WTC11 (cell line): ENCODE data around the gene CRYBB2. TPM values are rescaled to one million over a fixed set of nuclear protein-coding genes. Genes with fewer than 3 reads are reported as not detected.

Experiments used
- ATAC-seq: fragments of 200-7000 bp; cut with Tn5 transposase; 2 replicates; pipeline ENCODE4 v1.10.0; 2021; ENCODE audit warnings: mild to moderate bottlenecking, moderate library complexity
- CTCF ChIA-PET: fragments of 300-600 bp; sonication (Branson Sonifier 250); formaldehyde crosslinking; loops from one replicate; lab custom pipeline; 2021; ENCODE audit warnings: antibody characterized with exemption; lab: Charles Lee
- POLR2A ChIA-PET: fragments of 350-600 bp; sonication (Branson Sonifier 250); formaldehyde crosslinking; loops from one replicate; lab custom pipeline; 2021; ENCODE audit warnings: antibody characterized with exemption; lab: Charles Lee
- DNase-seq: peaks from one replicate; pipeline ENCODE4 v3.0.0; 2021; ENCODE audit warnings: low spot score
- H3K27ac Mint-ChIP-seq: 2 replicates; pipeline ENCODE4 v1.8.0; 2021; ENCODE audit warnings: mixed read lengths
- H3K27me3 Mint-ChIP-seq: 2 replicates; pipeline ENCODE4 v1.8.0; 2021; ENCODE audit warnings: low read depth, mild to moderate bottlenecking, moderate library complexity, mixed read lengths
- H3K36me3 Mint-ChIP-seq: 2 replicates; pipeline ENCODE4 v1.8.0; 2021; ENCODE audit warnings: mixed read lengths
- H3K4me1 Mint-ChIP-seq: 2 replicates; pipeline ENCODE4 v1.8.0; 2022; ENCODE audit warnings: mixed read lengths
- H3K4me3 Mint-ChIP-seq: 2 replicates; pipeline ENCODE4 v1.8.0; 2021; ENCODE audit warnings: mild to moderate bottlenecking, moderate library complexity, mixed read lengths
- H3K9me3 Mint-ChIP-seq: 2 replicates; pipeline ENCODE4 v1.8.0; 2021; ENCODE audit warnings: mixed read lengths
- AR ChIP-seq: fragments of 250-450 bp; sonication (Bioruptor Pico); IDR thresholded peaks from 2 replicates; pipeline ENCODE4 v1.9.0; 2021; ENCODE audit warnings: mild to moderate bottlenecking
- CREM ChIP-seq: sonication (generic); formaldehyde crosslinking; IDR thresholded peaks from 2 replicates; pipeline ENCODE4 v1.8.1; 2022; ENCODE audit warnings: mild to moderate bottlenecking, missing genetic modification reagents, moderate library complexity
- E2F1 ChIP-seq: sonication (generic); formaldehyde crosslinking; IDR thresholded peaks from 2 replicates; pipeline ENCODE4 v1.8.0; 2022; ENCODE audit warnings: mild to moderate bottlenecking, missing genetic modification reagents
- ELF4 ChIP-seq: sonication (generic); formaldehyde crosslinking; IDR thresholded peaks from 2 replicates; pipeline ENCODE4 v1.8.1; 2022; ENCODE audit warnings: low read depth, mild to moderate bottlenecking, moderate library complexity, missing genetic modification reagents
- ESRRA ChIP-seq: sonication (generic); formaldehyde crosslinking; IDR thresholded peaks from 2 replicates; pipeline ENCODE4 v1.8.1; 2022; ENCODE audit warnings: mild to moderate bottlenecking, missing genetic modification reagents, borderline replicate concordance
- GABPB1 ChIP-seq: sonication (generic); formaldehyde crosslinking; IDR thresholded peaks from 2 replicates; pipeline ENCODE4 v1.8.1; 2023; ENCODE audit warnings: mild to moderate bottlenecking, missing genetic modification reagents
- MYBL2 ChIP-seq: sonication (generic); formaldehyde crosslinking; IDR thresholded peaks from 2 replicates; pipeline ENCODE4 v1.8.1; 2023; ENCODE audit warnings: mild to moderate bottlenecking, moderate library complexity, missing genetic modification reagents
- NFATC4 ChIP-seq: fragments of 250-450 bp; sonication (Bioruptor Pico); IDR thresholded peaks from 2 replicates; pipeline ENCODE4 v1.9.0; 2021; ENCODE audit warnings: mild to moderate bottlenecking
- NFYB ChIP-seq: sonication (generic); formaldehyde crosslinking; conservative IDR thresholded peaks from 2 replicates; pipeline ENCODE4 v1.8.0; 2022; ENCODE audit warnings: low read depth, missing genetic modification reagents
- NR1H2 ChIP-seq: sonication (generic); formaldehyde crosslinking; IDR thresholded peaks from 2 replicates; pipeline ENCODE4 v1.9.0; 2021; ENCODE audit warnings: mild to moderate bottlenecking, moderate library complexity, missing genetic modification reagents
- NR3C1 ChIP-seq: sonication (generic); formaldehyde crosslinking; conservative IDR thresholded peaks from 2 replicates; pipeline ENCODE4 v1.8.1; 2023; ENCODE audit warnings: low read depth, mild to moderate bottlenecking, missing genetic modification reagents
- SMAD3 ChIP-seq: sonication (generic); formaldehyde crosslinking; IDR thresholded peaks from 2 replicates; pipeline ENCODE4 v1.8.0; 2022; ENCODE audit warnings: missing genetic modification reagents, mild to moderate bottlenecking, borderline replicate concordance
- TP53 ChIP-seq: sonication (generic); formaldehyde crosslinking; IDR thresholded peaks from 2 replicates; pipeline ENCODE4 v1.8.1; 2023; ENCODE audit warnings: mild to moderate bottlenecking, missing genetic modification reagents
- ZNF232 ChIP-seq: sonication (generic); formaldehyde crosslinking; IDR thresholded peaks from 2 replicates; pipeline ENCODE4 v1.8.0; 2022; ENCODE audit warnings: mild to moderate bottlenecking, missing genetic modification reagents
- ZNF263 ChIP-seq: sonication (generic); formaldehyde crosslinking; IDR thresholded peaks from 2 replicates; pipeline ENCODE4 v1.8.1; 2022; ENCODE audit warnings: low read depth, mild to moderate bottlenecking, moderate library complexity, missing genetic modification reagents
- ZNF425 ChIP-seq: fragments of 250-450 bp; sonication (Bioruptor Pico); conservative IDR thresholded peaks from 2 replicates; pipeline ENCODE4 v1.9.0; 2021; ENCODE audit warnings: mild to moderate bottlenecking
- total RNA-seq: library from RNA; stranded (reverse); gene quantifications from 3 replicates; pipeline ENCODE4 v1.2.3, GENCODE V29; 2021
- TF ChIP-seq, protein P1 (sequence below): fragments of 250-450 bp; sonication (Bioruptor Pico); IDR thresholded peaks from 2 replicates; pipeline ENCODE4 v1.9.0; 2021; ENCODE audit warnings: mild to moderate bottlenecking, borderline replicate concordance
- TF ChIP-seq, protein P2 (sequence below): sonication (generic); formaldehyde crosslinking; IDR thresholded peaks from 2 replicates; pipeline ENCODE4 v1.8.1; 2022; ENCODE audit warnings: low read depth, mild to moderate bottlenecking, moderate library complexity, missing genetic modification reagents, borderline replicate concordance
- TF ChIP-seq, protein P3 (sequence below): sonication (generic); formaldehyde crosslinking; IDR thresholded peaks from 2 replicates; pipeline ENCODE4 v1.8.1; 2022; ENCODE audit warnings: mild to moderate bottlenecking, missing genetic modification reagents, moderate library complexity, borderline replicate concordance
- TF ChIP-seq, protein P4 (sequence below): sonication (generic); formaldehyde crosslinking; conservative IDR thresholded peaks from 2 replicates; pipeline ENCODE4 v1.8.1; 2023; ENCODE audit warnings: mild to moderate bottlenecking, low read depth, missing genetic modification reagents, moderate library complexity

Gene CRYBB2
- total RNA-seq, 1 experiment from 2014 or later, result 0.28 TPM

GRCh38 chr22:25205847-25206246, 13.6 kb upstream of the CRYBB2 start (continued):
- TF ChIP-seq ZNF425 (CRISPR knock-in tag) (no peak), AR (CRISPR knock-in tag) (no peak), ZNF263 (no peak)

- H3K27ac Mint-ChIP-seq, result no peak overlapping the region
- CTCF ChIA-PET, result interaction anchor here (0.6 kb wide), 1 partner anchor 12 kb away, joined by 3 read pairs; no protein-coding TSS in a partner anchor
- no peak for TF ChIP-seq NFYB (CRISPR knock-in tag)
- no peak for TF ChIP-seq TP53 (CRISPR knock-in tag)
- TF ChIP-seq NR1H2 (CRISPR knock-in tag), result no peak
- TF ChIP-seq, protein P1, sequence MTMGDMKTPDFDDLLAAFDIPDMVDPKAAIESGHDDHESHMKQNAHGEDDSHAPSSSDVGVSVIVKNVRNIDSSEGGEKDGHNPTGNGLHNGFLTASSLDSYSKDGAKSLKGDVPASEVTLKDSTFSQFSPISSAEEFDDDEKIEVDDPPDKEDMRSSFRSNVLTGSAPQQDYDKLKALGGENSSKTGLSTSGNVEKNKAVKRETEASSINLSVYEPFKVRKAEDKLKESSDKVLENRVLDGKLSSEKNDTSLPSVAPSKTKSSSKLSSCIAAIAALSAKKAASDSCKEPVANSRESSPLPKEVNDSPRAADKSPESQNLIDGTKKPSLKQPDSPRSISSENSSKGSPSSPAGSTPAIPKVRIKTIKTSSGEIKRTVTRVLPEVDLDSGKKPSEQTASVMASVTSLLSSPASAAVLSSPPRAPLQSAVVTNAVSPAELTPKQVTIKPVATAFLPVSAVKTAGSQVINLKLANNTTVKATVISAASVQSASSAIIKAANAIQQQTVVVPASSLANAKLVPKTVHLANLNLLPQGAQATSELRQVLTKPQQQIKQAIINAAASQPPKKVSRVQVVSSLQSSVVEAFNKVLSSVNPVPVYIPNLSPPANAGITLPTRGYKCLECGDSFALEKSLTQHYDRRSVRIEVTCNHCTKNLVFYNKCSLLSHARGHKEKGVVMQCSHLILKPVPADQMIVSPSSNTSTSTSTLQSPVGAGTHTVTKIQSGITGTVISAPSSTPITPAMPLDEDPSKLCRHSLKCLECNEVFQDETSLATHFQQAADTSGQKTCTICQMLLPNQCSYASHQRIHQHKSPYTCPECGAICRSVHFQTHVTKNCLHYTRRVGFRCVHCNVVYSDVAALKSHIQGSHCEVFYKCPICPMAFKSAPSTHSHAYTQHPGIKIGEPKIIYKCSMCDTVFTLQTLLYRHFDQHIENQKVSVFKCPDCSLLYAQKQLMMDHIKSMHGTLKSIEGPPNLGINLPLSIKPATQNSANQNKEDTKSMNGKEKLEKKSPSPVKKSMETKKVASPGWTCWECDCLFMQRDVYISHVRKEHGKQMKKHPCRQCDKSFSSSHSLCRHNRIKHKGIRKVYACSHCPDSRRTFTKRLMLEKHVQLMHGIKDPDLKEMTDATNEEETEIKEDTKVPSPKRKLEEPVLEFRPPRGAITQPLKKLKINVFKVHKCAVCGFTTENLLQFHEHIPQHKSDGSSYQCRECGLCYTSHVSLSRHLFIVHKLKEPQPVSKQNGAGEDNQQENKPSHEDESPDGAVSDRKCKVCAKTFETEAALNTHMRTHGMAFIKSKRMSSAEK, result no peak
- TF ChIP-seq, protein P2, sequence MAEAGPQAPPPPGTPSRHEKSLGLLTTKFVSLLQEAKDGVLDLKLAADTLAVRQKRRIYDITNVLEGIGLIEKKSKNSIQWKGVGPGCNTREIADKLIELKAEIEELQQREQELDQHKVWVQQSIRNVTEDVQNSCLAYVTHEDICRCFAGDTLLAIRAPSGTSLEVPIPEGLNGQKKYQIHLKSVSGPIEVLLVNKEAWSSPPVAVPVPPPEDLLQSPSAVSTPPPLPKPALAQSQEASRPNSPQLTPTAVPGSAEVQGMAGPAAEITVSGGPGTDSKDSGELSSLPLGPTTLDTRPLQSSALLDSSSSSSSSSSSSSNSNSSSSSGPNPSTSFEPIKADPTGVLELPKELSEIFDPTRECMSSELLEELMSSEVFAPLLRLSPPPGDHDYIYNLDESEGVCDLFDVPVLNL (CRISPR knock-in tag), result no peak
- no peak for TF ChIP-seq ELF4 (CRISPR knock-in tag)
- TF ChIP-seq ZNF232, result no peak
- no peak for TF ChIP-seq NR3C1 (CRISPR knock-in tag)
- TF ChIP-seq, protein P3, sequence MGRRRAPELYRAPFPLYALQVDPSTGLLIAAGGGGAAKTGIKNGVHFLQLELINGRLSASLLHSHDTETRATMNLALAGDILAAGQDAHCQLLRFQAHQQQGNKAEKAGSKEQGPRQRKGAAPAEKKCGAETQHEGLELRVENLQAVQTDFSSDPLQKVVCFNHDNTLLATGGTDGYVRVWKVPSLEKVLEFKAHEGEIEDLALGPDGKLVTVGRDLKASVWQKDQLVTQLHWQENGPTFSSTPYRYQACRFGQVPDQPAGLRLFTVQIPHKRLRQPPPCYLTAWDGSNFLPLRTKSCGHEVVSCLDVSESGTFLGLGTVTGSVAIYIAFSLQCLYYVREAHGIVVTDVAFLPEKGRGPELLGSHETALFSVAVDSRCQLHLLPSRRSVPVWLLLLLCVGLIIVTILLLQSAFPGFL (CRISPR knock-in tag), result no peak
- TF ChIP-seq SMAD3 (CRISPR knock-in tag), result no peak
- TF ChIP-seq E2F1 (CRISPR knock-in tag), result no peak
- no peak for TF ChIP-seq ESRRA (CRISPR knock-in tag)
- TF ChIP-seq MYBL2 (CRISPR knock-in tag), result no peak
- TF ChIP-seq CREM (CRISPR knock-in tag), result no peak
- no peak for TF ChIP-seq GABPB1 (CRISPR knock-in tag)
- no peak for TF ChIP-seq NFATC4 (CRISPR knock-in tag)
- TF ChIP-seq, protein P4, sequence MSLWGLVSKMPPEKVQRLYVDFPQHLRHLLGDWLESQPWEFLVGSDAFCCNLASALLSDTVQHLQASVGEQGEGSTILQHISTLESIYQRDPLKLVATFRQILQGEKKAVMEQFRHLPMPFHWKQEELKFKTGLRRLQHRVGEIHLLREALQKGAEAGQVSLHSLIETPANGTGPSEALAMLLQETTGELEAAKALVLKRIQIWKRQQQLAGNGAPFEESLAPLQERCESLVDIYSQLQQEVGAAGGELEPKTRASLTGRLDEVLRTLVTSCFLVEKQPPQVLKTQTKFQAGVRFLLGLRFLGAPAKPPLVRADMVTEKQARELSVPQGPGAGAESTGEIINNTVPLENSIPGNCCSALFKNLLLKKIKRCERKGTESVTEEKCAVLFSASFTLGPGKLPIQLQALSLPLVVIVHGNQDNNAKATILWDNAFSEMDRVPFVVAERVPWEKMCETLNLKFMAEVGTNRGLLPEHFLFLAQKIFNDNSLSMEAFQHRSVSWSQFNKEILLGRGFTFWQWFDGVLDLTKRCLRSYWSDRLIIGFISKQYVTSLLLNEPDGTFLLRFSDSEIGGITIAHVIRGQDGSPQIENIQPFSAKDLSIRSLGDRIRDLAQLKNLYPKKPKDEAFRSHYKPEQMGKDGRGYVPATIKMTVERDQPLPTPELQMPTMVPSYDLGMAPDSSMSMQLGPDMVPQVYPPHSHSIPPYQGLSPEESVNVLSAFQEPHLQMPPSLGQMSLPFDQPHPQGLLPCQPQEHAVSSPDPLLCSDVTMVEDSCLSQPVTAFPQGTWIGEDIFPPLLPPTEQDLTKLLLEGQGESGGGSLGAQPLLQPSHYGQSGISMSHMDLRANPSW (CRISPR knock-in tag), result no peak
These were observed 12.4 kb upstream of the CRYBB2 start for GRCh38 chr22:25206998-25207397.

More at GRCh38 chr22:25206998-25207397, 12.4 kb upstream of the CRYBB2 start:
- Mint-ChIP-seq H3K4me1 (no peaks in the 10 kb centered on the region), H3K27me3 (no peaks in the 10 kb centered on the region), H3K36me3 (no peaks in the 10 kb centered on the region), H3K4me3 (no peak overlapping the region), H3K9me3 (no peaks in the 10 kb centered on the region)
- ATAC-seq (no peak), DNase-seq (no peak)
- POLR2A ChIA-PET, result no interaction called here
